HepG2 (cell line): Measurements from ENCODE around the gene KPNA4. TPM values are rescaled to one million over a fixed set of nuclear protein-coding genes. Genes with fewer than 3 reads are reported as not detected.

Experiments used
- BCL6 ChIP-seq: IDR thresholded peaks from 2 replicates; pipeline ENCODE4 v1.6.1; 2016; ENCODE audit warnings: missing genetic modification reagents, missing compliant biosample characterization
- CENPX ChIP-seq: sonication (generic); formaldehyde crosslinking; IDR thresholded peaks from 2 replicates; pipeline ENCODE4 v1.9.0; 2021; ENCODE audit warnings: mild to moderate bottlenecking, missing genetic modification reagents, moderate library complexity
- CHD4 ChIP-seq: fragments of 200-600 bp; sonication (generic); IDR thresholded peaks from 2 replicates; pipeline ENCODE4 v1.7.0; 2017; ENCODE audit warnings: mild to moderate bottlenecking, low read length, borderline replicate concordance
- EEA1 ChIP-seq: sonication (generic); formaldehyde crosslinking; IDR thresholded peaks from 2 replicates; pipeline ENCODE4 v1.5.1; 2020; ENCODE audit warnings: mild to moderate bottlenecking, missing genetic modification reagents, borderline replicate concordance
- EP300 ChIP-seq, 3 experiments: sonication (generic) in 1 of 3; formaldehyde crosslinking in 1 of 3; IDR thresholded peaks; 2 replicates each; pipeline versions ENCODE4 v1.5.1 to v1.6.1; 2011 to 2020; ENCODE audit warnings: low read depth in 2 of 3, low read length in 2 of 3, borderline replicate concordance in 1 of 3, improper control_type of control experiment in 1 of 3, mild to moderate bottlenecking in 1 of 3, missing genetic modification reagents in 1 of 3, moderate library complexity in 1 of 3
- ERF ChIP-seq: IDR thresholded peaks from 2 replicates; pipeline ENCODE4 v1.6.1; 2018; ENCODE audit warnings: missing biosample characterization, missing genetic modification reagents
- GABPA ChIP-seq, 2 experiments: IDR thresholded peaks; 2 replicates each; pipeline ENCODE4 v1.6.1; 2011 to 2016; ENCODE audit warnings: low read depth in 2 of 2, low read length in 1 of 2, missing biosample characterization in 1 of 2, missing genetic modification characterization in 1 of 2
- HMGA1 ChIP-seq: sonication (generic); formaldehyde crosslinking; conservative IDR thresholded peaks from 2 replicates; pipeline ENCODE4 v1.4.0; 2020; ENCODE audit warnings: missing genetic modification reagents
- NCOA1 ChIP-seq: sonication (generic); formaldehyde crosslinking; IDR thresholded peaks from 2 replicates; pipeline ENCODE4 v1.9.0; 2021; ENCODE audit warnings: missing genetic modification reagents
- NFYB ChIP-seq: sonication (generic); formaldehyde crosslinking; IDR thresholded peaks from 2 replicates; pipeline ENCODE4 v1.4.0; 2020; ENCODE audit warnings: missing genetic modification reagents
- PHF5A ChIP-seq: IDR thresholded peaks from one replicate; pipeline ENCODE4 v1.6.1; 2018; ENCODE audit warnings: low read depth, missing genetic modification reagents; ENCODE audit not compliant: unreplicated experiment
- PLRG1 ChIP-seq: fragments of 450-650 bp; conservative IDR thresholded peaks from 2 replicates; pipeline ENCODE4 v1.6.1; 2016
- RFXANK ChIP-seq: IDR thresholded peaks from 2 replicates; pipeline ENCODE4 v1.6.1; 2016
- SALL1 ChIP-seq: sonication (generic); formaldehyde crosslinking; IDR thresholded peaks from 2 replicates; pipeline ENCODE4 v1.8.0; 2022; ENCODE audit warnings: mild to moderate bottlenecking, missing genetic modification reagents
- SAP130 ChIP-seq: IDR thresholded peaks from 2 replicates; pipeline ENCODE4 v1.6.1; 2016; ENCODE audit warnings: low read depth
- SMAD3 ChIP-seq: sonication (generic); formaldehyde crosslinking; IDR thresholded peaks from 2 replicates; pipeline ENCODE4 v1.4.0; 2020; ENCODE audit warnings: missing genetic modification reagents
- ZNF30 ChIP-seq: sonication (generic); formaldehyde crosslinking; IDR thresholded peaks from 2 replicates; pipeline ENCODE4 v1.5.0; 2020; ENCODE audit warnings: mild to moderate bottlenecking, missing genetic modification reagents
- ZNF431 ChIP-seq: sonication (generic); formaldehyde crosslinking; IDR thresholded peaks from 2 replicates; pipeline ENCODE4 v1.9.0; 2022; ENCODE audit warnings: missing genetic modification reagents, low read depth, mild to moderate bottlenecking, borderline replicate concordance
- ZNF510 ChIP-seq: sonication (generic); formaldehyde crosslinking; IDR thresholded peaks from 2 replicates; pipeline ENCODE4 v1.4.0; 2020; ENCODE audit warnings: low read depth, mild to moderate bottlenecking, missing genetic modification reagents
- ZNF564 ChIP-seq: sonication (generic); formaldehyde crosslinking; IDR thresholded peaks from 2 replicates; pipeline ENCODE4 v1.8.1; 2023; ENCODE audit warnings: mild to moderate bottlenecking, missing genetic modification reagents
- polyA plus RNA-seq, 8 experiments: library from polyadenylated mRNA; depleted of rRNA in 3 of 8; stranded (reverse) in 7 of 8; unstranded in 1 of 8; fragments of >200 nt; fragmentation: Illumina TruSeq in 4 of 8; extraction: Trizol in 4 of 8; gene quantifications; 2 replicates each; pipeline versions ENCODE4 v1.2.1 to v1.2.3, GENCODE V29; 2011 to 2016; ENCODE audit warnings: low read depth in 4 of 8, missing spikeins in 1 of 8, mixed read lengths in 1 of 8; ENCODE audit not compliant: insufficient read depth in 1 of 8
- total RNA-seq, 5 experiments: library from RNA; depleted of rRNA; stranded (reverse); fragments of >200 nt; fragmentation: Illumina TruSeq; extraction: Trizol; gene quantifications; 2 replicates each; pipeline ENCODE4 v1.2.3, GENCODE V29; 2016; ENCODE audit warnings: low read depth in 1 of 5
- TF ChIP-seq, protein P1 (sequence below), 2 experiments: sonication (generic) in 1 of 2; formaldehyde crosslinking in 1 of 2; IDR thresholded peaks; 2 replicates each; pipeline versions ENCODE4 v1.5.1 to v1.6.1; 2011 to 2020; ENCODE audit warnings: borderline replicate concordance in 1 of 2, low read depth in 1 of 2, low read length in 1 of 2, mild to moderate bottlenecking in 1 of 2, missing genetic modification reagents in 1 of 2, moderate library complexity in 1 of 2
- TF ChIP-seq, protein P2 (sequence below): sonication (generic); formaldehyde crosslinking; IDR thresholded peaks from 2 replicates; pipeline ENCODE4 v1.4.0; 2020; ENCODE audit warnings: mild to moderate bottlenecking, missing genetic modification reagents
- TF ChIP-seq, protein P3 (sequence below): IDR thresholded peaks from 2 replicates; pipeline ENCODE4 v1.6.1; 2016; ENCODE audit warnings: missing genetic modification reagents, missing compliant biosample characterization
- TF ChIP-seq, protein P4 (sequence below): sonication (generic); formaldehyde crosslinking; IDR thresholded peaks from 2 replicates; pipeline ENCODE4 v1.5.1; 2020; ENCODE audit warnings: missing genetic modification reagents, mild to moderate bottlenecking, borderline replicate concordance

Gene KPNA4
- total and polyA plus RNA-seq, 2 of the 13 experiments (the other 11 are each of a cell fraction or from before 2014, with no cell fraction given) = 9.9 to 27.9 TPM

DNA sequence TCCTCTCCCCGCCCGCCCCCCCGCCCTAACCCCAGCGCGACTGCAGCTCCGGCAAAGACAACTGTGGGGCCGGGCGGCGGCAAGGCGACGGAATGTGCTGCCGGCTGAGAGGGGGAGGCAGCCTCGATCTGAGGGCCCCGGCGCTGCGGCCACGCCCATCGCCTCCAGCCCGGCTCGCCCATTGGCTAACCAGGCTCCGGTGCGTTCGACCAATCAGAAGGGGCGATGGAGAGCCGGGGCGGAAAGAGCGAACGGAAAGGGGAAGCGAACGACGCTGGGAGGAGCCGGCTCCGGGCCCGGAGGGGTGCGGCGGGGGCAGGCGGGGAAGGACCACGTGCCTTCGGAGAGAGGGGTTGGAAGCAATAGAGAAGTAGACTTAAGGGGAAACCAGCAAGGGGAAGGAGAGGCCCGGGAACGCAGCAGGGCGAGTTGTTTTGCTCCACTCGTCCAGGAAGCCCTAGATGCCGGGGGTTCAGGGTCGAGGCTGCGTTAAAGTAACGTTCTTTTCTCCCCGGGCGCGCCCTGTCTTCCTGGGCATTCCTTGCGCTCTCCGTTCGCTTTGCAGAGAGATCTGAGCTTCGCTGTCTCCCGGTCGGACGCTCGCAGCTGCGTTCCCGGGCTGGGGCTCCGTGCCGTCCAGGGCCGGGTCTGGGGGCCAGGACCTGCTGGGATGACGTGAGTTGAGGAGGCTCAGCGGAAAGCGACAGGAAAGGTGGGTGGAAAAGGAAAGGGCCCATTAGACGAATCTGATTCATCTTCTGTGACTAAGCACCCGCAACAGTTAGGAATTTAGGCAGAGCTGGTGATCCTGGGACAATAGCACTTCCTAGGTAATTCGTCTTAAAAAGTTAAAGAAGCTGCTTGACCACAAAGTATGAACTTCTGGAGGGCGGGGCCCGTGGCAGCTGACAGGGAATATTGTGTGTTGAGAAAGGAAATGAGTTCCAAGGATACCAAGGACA, at the start of gene KPNA4 (continued):
- TF ChIP-seq, protein P1, sequence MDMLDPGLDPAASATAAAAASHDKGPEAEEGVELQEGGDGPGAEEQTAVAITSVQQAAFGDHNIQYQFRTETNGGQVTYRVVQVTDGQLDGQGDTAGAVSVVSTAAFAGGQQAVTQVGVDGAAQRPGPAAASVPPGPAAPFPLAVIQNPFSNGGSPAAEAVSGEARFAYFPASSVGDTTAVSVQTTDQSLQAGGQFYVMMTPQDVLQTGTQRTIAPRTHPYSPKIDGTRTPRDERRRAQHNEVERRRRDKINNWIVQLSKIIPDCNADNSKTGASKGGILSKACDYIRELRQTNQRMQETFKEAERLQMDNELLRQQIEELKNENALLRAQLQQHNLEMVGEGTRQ (IDR thresholded peaks at IDR 0.05; ENCODE audit: low read depth, low read length) = peak; percentile 31
- TF ChIP-seq, protein P1 (CRISPR knock-in tag; IDR thresholded peaks at IDR 0.05; ENCODE audit: borderline replicate concordance) = peak; percentile 72
- TF ChIP-seq EEA1 (no peak), SAP130 (CRISPR knock-in tag) (peak; percentile 96), GABPA (IDR thresholded peaks at IDR 0.05; ENCODE audit: low read depth, low read length) (peak; percentile 51; the same call in 1 of the 2 replicates), GABPA (CRISPR knock-in tag; IDR thresholded peaks at IDR 0.05; ENCODE audit: low read depth) (peak; percentile 82), SALL1 (CRISPR knock-in tag) (peak; percentile 74), ERF (CRISPR knock-in tag) (peak; percentile 73), CENPX (CRISPR knock-in tag) (no peak), NCOA1 (CRISPR knock-in tag) (no peak), HMGA1 (CRISPR knock-in tag) (no peak), PLRG1 (no peak), ZNF431 (CRISPR knock-in tag) (peak; percentile 60; the same call in 1 of the 2 replicates), NFYB (CRISPR knock-in tag) (peak; percentile 83), EP300 (IDR thresholded peaks at IDR 0.05; ENCODE audit: low read depth in 2 of 2, low read length in 2 of 2) (no peak), EP300 (CRISPR knock-in tag; IDR thresholded peaks at IDR 0.05; ENCODE audit: borderline replicate concordance) (no peak), PHF5A (CRISPR knock-in tag) (no peak), SMAD3 (CRISPR knock-in tag) (no peak; the same call in 1 of the 2 replicates), ZNF510 (CRISPR knock-in tag) (no peak), ZNF30 (no peak), BCL6 (CRISPR knock-in tag) (no peak; the same call in 1 of the 2 replicates), RFXANK (no peak), CHD4 (no peak), ZNF564 (peak; percentile 52; the same call in 1 of the 2 replicates)
- TF ChIP-seq, protein P2, sequence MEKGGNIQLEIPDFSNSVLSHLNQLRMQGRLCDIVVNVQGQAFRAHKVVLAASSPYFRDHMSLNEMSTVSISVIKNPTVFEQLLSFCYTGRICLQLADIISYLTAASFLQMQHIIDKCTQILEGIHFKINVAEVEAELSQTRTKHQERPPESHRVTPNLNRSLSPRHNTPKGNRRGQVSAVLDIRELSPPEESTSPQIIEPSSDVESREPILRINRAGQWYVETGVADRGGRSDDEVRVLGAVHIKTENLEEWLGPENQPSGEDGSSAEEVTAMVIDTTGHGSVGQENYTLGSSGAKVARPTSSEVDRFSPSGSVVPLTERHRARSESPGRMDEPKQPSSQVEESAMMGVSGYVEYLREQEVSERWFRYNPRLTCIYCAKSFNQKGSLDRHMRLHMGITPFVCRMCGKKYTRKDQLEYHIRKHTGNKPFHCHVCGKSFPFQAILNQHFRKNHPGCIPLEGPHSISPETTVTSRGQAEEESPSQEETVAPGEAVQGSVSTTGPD (CRISPR knock-in tag) = no peak
- TF ChIP-seq, protein P3, sequence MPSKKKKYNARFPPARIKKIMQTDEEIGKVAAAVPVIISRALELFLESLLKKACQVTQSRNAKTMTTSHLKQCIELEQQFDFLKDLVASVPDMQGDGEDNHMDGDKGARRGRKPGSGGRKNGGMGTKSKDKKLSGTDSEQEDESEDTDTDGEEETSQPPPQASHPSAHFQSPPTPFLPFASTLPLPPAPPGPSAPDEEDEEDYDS = peak; percentile 75
- TF ChIP-seq, protein P4, sequence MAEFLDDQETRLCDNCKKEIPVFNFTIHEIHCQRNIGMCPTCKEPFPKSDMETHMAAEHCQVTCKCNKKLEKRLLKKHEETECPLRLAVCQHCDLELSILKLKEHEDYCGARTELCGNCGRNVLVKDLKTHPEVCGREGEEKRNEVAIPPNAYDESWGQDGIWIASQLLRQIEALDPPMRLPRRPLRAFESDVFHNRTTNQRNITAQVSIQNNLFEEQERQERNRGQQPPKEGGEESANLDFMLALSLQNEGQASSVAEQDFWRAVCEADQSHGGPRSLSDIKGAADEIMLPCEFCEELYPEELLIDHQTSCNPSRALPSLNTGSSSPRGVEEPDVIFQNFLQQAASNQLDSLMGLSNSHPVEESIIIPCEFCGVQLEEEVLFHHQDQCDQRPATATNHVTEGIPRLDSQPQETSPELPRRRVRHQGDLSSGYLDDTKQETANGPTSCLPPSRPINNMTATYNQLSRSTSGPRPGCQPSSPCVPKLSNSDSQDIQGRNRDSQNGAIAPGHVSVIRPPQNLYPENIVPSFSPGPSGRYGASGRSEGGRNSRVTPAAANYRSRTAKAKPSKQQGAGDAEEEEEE (CRISPR knock-in tag) = no peak
